ENCODE data around the gene MEAK7.

GRCh38 chr16:84482951-84483881 lies 21.2 kb downstream of the MEAK7 start:
- TF ChIP-seq CTCF (IDR thresholded peaks at IDR 0.05) (no peak), POLR2A (IDR thresholded peaks at IDR 0.05) (no peak), POLR2AphosphoS5 (IDR thresholded peaks at IDR 0.05; ENCODE audit: insufficient read depth in 1 of 2, low read depth in 1 of 2) (no peak)
